Measurements from ENCODE around the gene DALRD3.

Gene DALRD3

DNA sequence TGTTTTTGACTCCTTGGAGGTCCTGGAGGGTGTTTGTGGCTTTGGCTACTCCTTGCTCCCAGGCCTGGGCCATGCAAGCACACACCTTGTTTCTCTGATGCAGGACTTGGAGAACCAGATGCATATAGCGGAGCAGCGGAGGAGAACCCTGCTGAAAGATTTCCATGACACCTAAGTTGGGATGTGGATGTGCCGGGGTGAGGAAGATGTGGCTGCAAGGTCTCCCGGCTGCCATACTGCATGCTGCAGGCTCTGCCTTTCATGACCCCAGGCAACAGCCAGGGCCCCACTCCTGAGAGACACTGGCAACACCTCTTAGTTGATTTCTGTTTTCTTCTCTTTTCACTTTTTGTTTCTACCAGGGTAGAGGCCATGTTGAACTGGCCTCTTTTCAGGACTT, 35.3 kb downstream of the DALRD3 start:
- no peaks in the 10 kb centered on the region for H3K9me3 Mint-ChIP-seq
- H3K36me3 Mint-ChIP-seq (ENCODE audit: low read depth): peaks cover 37% of the 10 kb centered on the region
- H3K4me3 Mint-ChIP-seq: no peak overlapping the region
- DNase-seq: no peak
- TF ChIP-seq, protein P1, sequence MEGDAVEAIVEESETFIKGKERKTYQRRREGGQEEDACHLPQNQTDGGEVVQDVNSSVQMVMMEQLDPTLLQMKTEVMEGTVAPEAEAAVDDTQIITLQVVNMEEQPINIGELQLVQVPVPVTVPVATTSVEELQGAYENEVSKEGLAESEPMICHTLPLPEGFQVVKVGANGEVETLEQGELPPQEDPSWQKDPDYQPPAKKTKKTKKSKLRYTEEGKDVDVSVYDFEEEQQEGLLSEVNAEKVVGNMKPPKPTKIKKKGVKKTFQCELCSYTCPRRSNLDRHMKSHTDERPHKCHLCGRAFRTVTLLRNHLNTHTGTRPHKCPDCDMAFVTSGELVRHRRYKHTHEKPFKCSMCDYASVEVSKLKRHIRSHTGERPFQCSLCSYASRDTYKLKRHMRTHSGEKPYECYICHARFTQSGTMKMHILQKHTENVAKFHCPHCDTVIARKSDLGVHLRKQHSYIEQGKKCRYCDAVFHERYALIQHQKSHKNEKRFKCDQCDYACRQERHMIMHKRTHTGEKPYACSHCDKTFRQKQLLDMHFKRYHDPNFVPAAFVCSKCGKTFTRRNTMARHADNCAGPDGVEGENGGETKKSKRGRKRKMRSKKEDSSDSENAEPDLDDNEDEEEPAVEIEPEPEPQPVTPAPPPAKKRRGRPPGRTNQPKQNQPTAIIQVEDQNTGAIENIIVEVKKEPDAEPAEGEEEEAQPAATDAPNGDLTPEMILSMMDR (IDR thresholded peaks at IDR 0.05): no peak
- peaks cover 5% of the 10 kb centered on the region for H3K27me3 Mint-ChIP-seq (ENCODE audit: low read depth, poor library complexity)
- H3K27ac Mint-ChIP-seq: peak overlapping the region; percentile 35
- peaks cover 5% of the 10 kb centered on the region for H3K4me1 Mint-ChIP-seq

DNA sequence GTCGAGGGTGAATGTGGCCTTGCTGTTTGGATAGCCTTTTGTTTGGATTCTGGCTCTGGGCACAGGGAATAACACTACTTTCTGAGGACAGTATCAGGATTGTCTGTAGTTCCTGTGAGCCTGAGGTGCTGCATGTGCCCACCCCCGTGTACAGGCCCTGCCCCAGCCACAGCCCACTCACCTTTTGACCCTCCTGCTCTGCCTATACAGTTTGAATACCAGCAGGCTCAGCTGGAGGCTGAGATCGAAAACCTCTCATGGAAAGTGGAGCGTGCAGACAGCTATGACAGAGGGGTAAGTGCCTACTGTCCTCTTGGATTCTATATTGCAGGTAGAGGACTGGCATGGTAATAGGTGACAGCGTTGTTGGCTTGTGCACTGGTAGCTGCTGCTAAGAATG, 35.7 kb downstream of the DALRD3 start:
- TF ChIP-seq, protein P1 (IDR thresholded peaks at IDR 0.05): no peak
- Mint-ChIP-seq H3K4me3 (no peak overlapping the region), H3K27ac (peak overlapping the region; percentile 35), H3K4me1 (peaks cover under 1% of the 10 kb centered on the region), H3K36me3 (ENCODE audit: low read depth) (peaks cover 40% of the 10 kb centered on the region), H3K27me3 (ENCODE audit: low read depth, poor library complexity) (peaks cover 1% of the 10 kb centered on the region), H3K9me3 (no peaks in the 10 kb centered on the region)
- DNase-seq: no peak

DNA sequence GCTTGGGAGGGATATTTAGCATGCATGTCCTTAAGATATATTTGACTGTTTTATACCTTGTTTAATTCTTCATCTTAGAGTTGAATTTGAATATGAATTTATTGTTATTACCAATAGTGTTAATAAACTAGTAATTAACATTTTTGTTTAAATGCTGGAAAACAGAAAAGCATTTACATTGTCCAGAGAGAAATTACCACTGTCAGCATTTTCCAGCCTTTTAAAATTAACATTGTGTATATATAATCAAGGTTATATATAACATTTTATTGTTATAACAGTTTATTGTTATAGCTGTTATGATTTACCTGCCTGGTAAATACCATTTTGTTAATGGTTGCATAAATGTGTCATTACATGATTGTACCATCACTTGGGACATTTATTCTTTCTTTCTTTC, 36.4 kb downstream of the DALRD3 start:
- Mint-ChIP-seq H3K4me1 (no peaks in the 10 kb centered on the region), H3K27me3 (ENCODE audit: low read depth, poor library complexity) (no peaks in the 10 kb centered on the region), H3K27ac (no peak overlapping the region), H3K9me3 (no peaks in the 10 kb centered on the region), H3K4me3 (no peak overlapping the region), H3K36me3 (ENCODE audit: low read depth) (peaks cover 40% of the 10 kb centered on the region)
- TF ChIP-seq, protein P1 (IDR thresholded peaks at IDR 0.05): no peak
- no peak for DNase-seq

DNA sequence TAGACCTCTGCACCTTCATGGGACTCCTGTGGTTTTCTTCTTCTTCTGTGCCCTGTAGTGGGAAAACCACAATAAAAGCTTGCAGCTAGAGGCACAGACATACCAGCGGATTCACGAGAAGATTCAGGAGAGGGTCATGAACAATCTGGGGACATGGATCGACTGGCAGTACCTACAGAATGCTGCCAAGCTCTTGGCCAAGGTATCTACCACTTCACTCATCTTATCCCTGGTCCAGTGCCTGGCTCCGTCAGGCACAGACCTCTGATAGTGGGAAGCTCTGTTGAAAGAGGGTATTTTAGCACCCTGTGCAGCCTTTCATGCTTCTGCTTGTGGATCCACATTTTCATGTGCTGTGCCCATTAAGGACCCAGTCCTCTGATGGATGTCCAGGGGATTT, 38.1 kb downstream of the DALRD3 start:
- no peaks in the 10 kb centered on the region for H3K9me3 Mint-ChIP-seq
- H3K4me3 Mint-ChIP-seq: no peak overlapping the region

DNA sequence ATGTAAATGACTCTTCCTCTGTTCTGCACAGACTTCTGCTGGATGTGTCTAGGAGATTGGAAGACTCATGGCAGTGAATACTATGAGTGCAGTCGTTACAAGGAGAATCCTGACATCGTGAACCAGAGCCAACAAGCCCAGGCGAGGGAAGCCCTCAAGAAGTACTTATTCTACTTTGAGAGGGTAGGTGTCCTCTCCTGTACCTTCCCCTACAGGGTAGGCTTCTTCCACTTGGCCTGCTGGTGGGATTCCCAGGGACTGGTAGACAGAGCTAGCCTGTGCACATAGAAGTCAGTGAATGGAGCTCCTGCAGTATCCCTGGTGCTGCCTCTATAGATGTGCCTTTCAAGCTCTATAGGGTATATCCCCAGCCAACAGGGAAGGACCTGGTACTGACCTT, 38.9 kb downstream of the DALRD3 start:
- no peak for DNase-seq
- H3K4me1 Mint-ChIP-seq: no peaks in the 10 kb centered on the region
- H3K27me3 Mint-ChIP-seq (ENCODE audit: low read depth, poor library complexity): no peaks in the 10 kb centered on the region
- H3K36me3 Mint-ChIP-seq (ENCODE audit: low read depth): peaks cover 59% of the 10 kb centered on the region
- H3K27ac Mint-ChIP-seq: no peak overlapping the region
- TF ChIP-seq, protein P1 (IDR thresholded peaks at IDR 0.05): no peak
- no peak overlapping the region for H3K4me3 Mint-ChIP-seq
- H3K9me3 Mint-ChIP-seq: no peaks in the 10 kb centered on the region

More for the DNA sequence above, 38.1 kb downstream of the DALRD3 start:
- Mint-ChIP-seq H3K27ac (no peak overlapping the region), H3K36me3 (ENCODE audit: low read depth) (peaks cover 50% of the 10 kb centered on the region), H3K4me1 (no peaks in the 10 kb centered on the region), H3K27me3 (ENCODE audit: low read depth, poor library complexity) (no peaks in the 10 kb centered on the region)
- DNase-seq: no peak
- TF ChIP-seq, protein P1 (IDR thresholded peaks at IDR 0.05): no peak

DNA sequence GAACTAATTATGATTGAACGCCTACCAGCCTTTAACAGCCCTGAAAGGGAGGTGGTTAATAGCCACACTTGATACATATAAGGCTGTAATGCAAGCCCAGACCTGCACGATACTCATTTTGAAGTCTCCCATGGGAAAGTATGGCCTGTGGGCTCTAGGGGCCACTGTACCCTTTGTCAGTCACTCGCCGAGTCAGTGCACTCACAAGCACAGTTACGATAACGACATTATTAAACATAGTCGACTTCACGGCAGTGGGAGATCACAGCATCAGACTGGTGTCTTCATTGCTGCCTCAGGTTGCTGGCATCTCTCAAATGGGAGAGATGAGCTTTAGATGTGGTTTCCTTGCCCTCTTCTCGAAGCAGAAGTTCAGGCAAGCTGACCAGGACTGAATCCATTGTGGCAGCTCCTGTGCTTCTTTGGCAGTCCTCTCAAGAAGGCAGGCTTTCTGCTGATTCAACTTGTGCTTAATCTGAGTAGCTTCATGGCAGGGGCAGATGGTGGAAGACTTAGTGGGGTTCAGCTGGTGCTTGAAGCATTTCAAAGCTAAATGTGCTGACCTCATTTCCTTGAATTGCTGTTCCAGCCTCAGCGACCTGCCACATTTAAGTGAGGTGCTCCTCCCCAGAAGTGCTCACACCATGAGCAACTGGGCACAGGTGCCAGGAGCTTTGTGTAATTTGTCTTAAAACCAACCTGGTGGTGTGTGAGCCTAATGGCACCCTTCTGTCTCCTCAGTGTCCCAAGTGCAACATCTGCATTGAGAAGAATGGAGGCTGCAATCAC, 44.1 kb downstream of the DALRD3 start:
- no peaks in the 10 kb centered on the region for H3K9me3 Mint-ChIP-seq
- H3K4me3 Mint-ChIP-seq: no peak overlapping the region
- TF ChIP-seq, protein P1 (IDR thresholded peaks at IDR 0.05): no peak
- H3K36me3 Mint-ChIP-seq (ENCODE audit: low read depth): peaks cover 67% of the 10 kb centered on the region
- H3K27ac Mint-ChIP-seq: no peak overlapping the region
- no peak for DNase-seq
- H3K27me3 Mint-ChIP-seq (ENCODE audit: low read depth, poor library complexity): no peaks in the 10 kb centered on the region
- H3K4me1 Mint-ChIP-seq: no peaks in the 10 kb centered on the region
